ENCODE measurements around the gene EPRS1. TPM values are rescaled to one million over a fixed set of nuclear protein-coding genes. Genes with fewer than 3 reads are reported as not detected.
A peak's percentile ranks its signal among the peaks of the same experiment; 100 is the strongest.
"Not testable (repeated sequence)": the region's sequence is repeated elsewhere in the genome, so short reads cannot be mapped to it uniquely, and the experiment has no call there.

EPRS1 gene
- total RNA-seq, 1 experiment from 2014 or later, result 121 TPM

DNA sequence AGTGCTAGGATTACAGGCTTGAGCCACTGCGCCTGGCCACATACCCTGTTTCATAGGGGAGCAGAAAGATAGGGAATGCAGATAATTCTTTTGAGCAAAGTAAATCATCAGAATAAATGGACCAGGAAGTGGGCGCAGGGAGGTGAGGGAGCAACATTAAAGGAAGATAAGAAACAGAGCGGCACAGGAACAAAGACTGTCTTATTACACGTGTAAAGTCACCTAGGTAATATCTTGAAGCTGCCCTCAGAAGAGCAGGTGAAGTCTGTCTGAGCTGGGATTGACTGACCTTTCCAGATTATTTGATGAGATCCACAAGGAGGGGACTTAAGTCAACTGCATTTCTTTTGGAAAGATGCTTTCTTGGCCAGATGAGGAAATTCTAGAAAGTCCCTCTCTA is 7.7 kb downstream of the EPRS1 start:
- Histone ChIP-seq H2BK12ac (ENCODE audit: insufficient read length, low read depth, low read length) (no peak overlapping the region), H3K56ac (ENCODE audit: insufficient read length, low read depth, low read length) (no peak overlapping the region), H3K4ac (ENCODE audit: low read depth, low read length) (no peak overlapping the region), H3K4me2 (ENCODE audit: insufficient read depth, insufficient read length, low read length) (no peak overlapping the region), H3K27ac (ENCODE audit: insufficient read length, low read depth, low read length) (no peak overlapping the region), H4K91ac (ENCODE audit: insufficient read length, low read depth, low read length) (no peak overlapping the region), H4K20me1 (ENCODE audit: control insufficient read depth, insufficient read depth, insufficient read length) (no peaks in the 10 kb centered on the region), H2BK5ac (ENCODE audit: insufficient read length, low read length) (no peak overlapping the region), H3K9ac (ENCODE audit: extremely low read depth, insufficient read length, low read length) (no peak overlapping the region), H4K5ac (ENCODE audit: insufficient read length, low read depth, low read length) (no peak overlapping the region), H2BK15ac (ENCODE audit: low read depth, low read length) (no peak overlapping the region), H3K23me2 (ENCODE audit: insufficient read length, low read depth, low read length, poor library complexity, severe bottlenecking) (no peaks in the 10 kb centered on the region), H3K23ac (ENCODE audit: insufficient read length, low read depth, low read length) (no peak overlapping the region), H3T11ph (ENCODE audit: low read length) (no peak overlapping the region), H3K27me3 (ENCODE audit: insufficient read depth, low read length) (no peaks in the 10 kb centered on the region), H3K14ac (ENCODE audit: insufficient read depth, low read length) (no peak overlapping the region), H2BK20ac (ENCODE audit: low read depth, low read length, poor library complexity, severe bottlenecking) (no peak overlapping the region), H3K18ac (ENCODE audit: insufficient read length, low read depth, low read length) (no peak overlapping the region), H3K4me1 (ENCODE audit: insufficient read depth, low read length) (no peaks in the 10 kb centered on the region), H3K79me1 (ENCODE audit: insufficient read depth, low read depth, low read length, poor library complexity, severe bottlenecking) (no peaks in the 10 kb centered on the region), H4K8ac (replicated peaks; ENCODE audit: insufficient read length, low read depth, low read length) (no peak overlapping the region), H2AK5ac (ENCODE audit: insufficient read length, low read length) (no peak overlapping the region), H2BK120ac (ENCODE audit: low read depth, low read length, poor library complexity, severe bottlenecking) (no peak overlapping the region), H3K9me3 (ENCODE audit: control insufficient read depth, low read depth, low read length) (no peaks in the 10 kb centered on the region), H2AFZ (ENCODE audit: low read length) (no peak overlapping the region), H3K79me2 (ENCODE audit: insufficient read depth, low read length) (peaks cover 4% of the 10 kb centered on the region; the same call in 1 of the 2 replicates)
- TF ChIP-seq, protein P1, sequence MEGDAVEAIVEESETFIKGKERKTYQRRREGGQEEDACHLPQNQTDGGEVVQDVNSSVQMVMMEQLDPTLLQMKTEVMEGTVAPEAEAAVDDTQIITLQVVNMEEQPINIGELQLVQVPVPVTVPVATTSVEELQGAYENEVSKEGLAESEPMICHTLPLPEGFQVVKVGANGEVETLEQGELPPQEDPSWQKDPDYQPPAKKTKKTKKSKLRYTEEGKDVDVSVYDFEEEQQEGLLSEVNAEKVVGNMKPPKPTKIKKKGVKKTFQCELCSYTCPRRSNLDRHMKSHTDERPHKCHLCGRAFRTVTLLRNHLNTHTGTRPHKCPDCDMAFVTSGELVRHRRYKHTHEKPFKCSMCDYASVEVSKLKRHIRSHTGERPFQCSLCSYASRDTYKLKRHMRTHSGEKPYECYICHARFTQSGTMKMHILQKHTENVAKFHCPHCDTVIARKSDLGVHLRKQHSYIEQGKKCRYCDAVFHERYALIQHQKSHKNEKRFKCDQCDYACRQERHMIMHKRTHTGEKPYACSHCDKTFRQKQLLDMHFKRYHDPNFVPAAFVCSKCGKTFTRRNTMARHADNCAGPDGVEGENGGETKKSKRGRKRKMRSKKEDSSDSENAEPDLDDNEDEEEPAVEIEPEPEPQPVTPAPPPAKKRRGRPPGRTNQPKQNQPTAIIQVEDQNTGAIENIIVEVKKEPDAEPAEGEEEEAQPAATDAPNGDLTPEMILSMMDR (conservative IDR thresholded peaks at IDR 0.05), result no peak
- peak overlapping the region in 2 of 3 experiments; percentile 36 to 63; a peak in 2 of 7 replicates for H3K27ac Mint-ChIP-seq
- H3K27me3 Mint-ChIP-seq (ENCODE audit: low read depth), result no peaks in the 10 kb centered on the region
- peaks cover 0 to 4% of the 10 kb centered on the region in 2 experiments; a peak in 2 of 4 replicates for H3K4me1 Mint-ChIP-seq
- H3K36me3 Mint-ChIP-seq (ENCODE audit: insufficient read depth in 1 of 3, low read depth in 3 of 3), result peaks cover 20 to 37% (median 29%) of the 10 kb centered on the region in 3 experiments; a peak in 6 of 7 replicates
- no peak overlapping the region for H3K4me3 Mint-ChIP-seq
- no CpG with 5 or more reads among the region's 4 CpGs for WGBS (ENCODE audit: extremely low coverage, insufficient read length, low lambda C conversion rate)
- no peak for DNase-seq
- H3K9me3 Mint-ChIP-seq, result no peaks in the 10 kb centered on the region

DNA sequence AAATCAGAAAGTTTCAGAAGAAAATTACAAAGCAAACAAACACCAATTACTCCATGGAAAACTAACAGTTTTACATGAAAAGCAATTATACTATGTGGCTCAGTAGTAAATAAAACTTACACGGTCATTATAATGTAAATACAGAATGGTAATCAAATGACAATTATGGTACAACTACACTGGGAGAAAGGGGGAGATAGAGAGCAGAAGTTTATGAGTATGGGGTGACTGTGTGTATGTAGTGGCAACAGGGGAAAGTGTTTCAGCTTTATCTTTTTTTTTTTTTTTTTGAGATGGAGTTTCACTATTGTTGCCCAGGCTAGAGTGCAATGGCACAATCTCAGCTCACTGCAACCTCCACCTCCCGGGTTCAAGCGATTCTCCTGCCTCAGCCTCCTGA is 8.5 kb downstream of the EPRS1 start:
- not testable (repeated sequence) for H3K18ac ChIP-seq (ENCODE audit: insufficient read length, low read depth, low read length); H3T11ph ChIP-seq (ENCODE audit: low read length); H3K27me3 ChIP-seq (ENCODE audit: insufficient read depth, low read length); DNase-seq; H2BK5ac ChIP-seq (ENCODE audit: insufficient read length, low read length); H3K56ac ChIP-seq (ENCODE audit: insufficient read length, low read depth, low read length); H3K27me3 Mint-ChIP-seq (ENCODE audit: low read depth); H3K4me3 Mint-ChIP-seq; H4K20me1 ChIP-seq (ENCODE audit: control insufficient read depth, insufficient read depth, insufficient read length); H2AFZ ChIP-seq (ENCODE audit: low read length); H2BK12ac ChIP-seq (ENCODE audit: insufficient read length, low read depth, low read length); H3K27ac ChIP-seq (ENCODE audit: insufficient read length, low read depth, low read length); H3K14ac ChIP-seq (ENCODE audit: insufficient read depth, low read length); H3K79me2 ChIP-seq (ENCODE audit: insufficient read depth, low read length); H3K79me1 ChIP-seq (ENCODE audit: insufficient read depth, low read depth, low read length, poor library complexity, severe bottlenecking); H3K23ac ChIP-seq (ENCODE audit: insufficient read length, low read depth, low read length); H3K9ac ChIP-seq (ENCODE audit: extremely low read depth, insufficient read length, low read length); H4K91ac ChIP-seq (ENCODE audit: insufficient read length, low read depth, low read length); H2BK20ac ChIP-seq (ENCODE audit: low read depth, low read length, poor library complexity, severe bottlenecking); H4K5ac ChIP-seq (ENCODE audit: insufficient read length, low read depth, low read length); H3K4me1 Mint-ChIP-seq; H3K4me2 ChIP-seq (ENCODE audit: insufficient read depth, insufficient read length, low read length); H4K8ac ChIP-seq (replicated peaks; ENCODE audit: insufficient read length, low read depth, low read length); H3K4ac ChIP-seq (ENCODE audit: low read depth, low read length); H2BK120ac ChIP-seq (ENCODE audit: low read depth, low read length, poor library complexity, severe bottlenecking); H3K23me2 ChIP-seq (ENCODE audit: insufficient read length, low read depth, low read length, poor library complexity, severe bottlenecking); H3K4me1 ChIP-seq (ENCODE audit: insufficient read depth, low read length); H3K9me3 ChIP-seq (ENCODE audit: control insufficient read depth, low read depth, low read length); H3K9me3 Mint-ChIP-seq; H2BK15ac ChIP-seq (ENCODE audit: low read depth, low read length); H2AK5ac ChIP-seq (ENCODE audit: insufficient read length, low read length)
- Mint-ChIP-seq H3K27ac (0 out of 7 replicates have a peak overlapping the region, but pooled peaks of 1 of the 3 experiments have one; percentile 33), H3K36me3 (ENCODE audit: insufficient read depth in 1 of 3, low read depth in 3 of 3) (peaks cover 22 to 38% (median 32%) of the 10 kb centered on the region in 3 experiments; a peak in 6 of 7 replicates)
- no CpG with 5 or more reads among the region's 3 CpGs for WGBS (ENCODE audit: extremely low coverage, insufficient read length, low lambda C conversion rate)

All from H9 (cell line).